Fibroblast of lung (primary cell): Measurements from ENCODE around the gene NR2E1.

ENCODE experiments used
- EZH2 ChIP-seq: IDR thresholded peaks from 2 replicates; pipeline ENCODE4 v1.5.1; 2012; ENCODE audit warnings: low read length, control low read depth, mild to moderate bottlenecking; ENCODE audit errors: missing control alignments
- TF ChIP-seq, protein P1 (sequence below), 2 donors: IDR thresholded peaks in 1 of 2; conservative IDR thresholded peaks in 1 of 2; 1 replicate in 1 of 2; 2 replicates in 1 of 2; pipeline ENCODE4 v1.5.1; 2011 to 2012; ENCODE audit warnings: low read length in 2 of 2, control low read depth in 1 of 2, inconsistent platforms in 1 of 2, low read depth in 1 of 2, mild to moderate bottlenecking in 1 of 2

DNA sequence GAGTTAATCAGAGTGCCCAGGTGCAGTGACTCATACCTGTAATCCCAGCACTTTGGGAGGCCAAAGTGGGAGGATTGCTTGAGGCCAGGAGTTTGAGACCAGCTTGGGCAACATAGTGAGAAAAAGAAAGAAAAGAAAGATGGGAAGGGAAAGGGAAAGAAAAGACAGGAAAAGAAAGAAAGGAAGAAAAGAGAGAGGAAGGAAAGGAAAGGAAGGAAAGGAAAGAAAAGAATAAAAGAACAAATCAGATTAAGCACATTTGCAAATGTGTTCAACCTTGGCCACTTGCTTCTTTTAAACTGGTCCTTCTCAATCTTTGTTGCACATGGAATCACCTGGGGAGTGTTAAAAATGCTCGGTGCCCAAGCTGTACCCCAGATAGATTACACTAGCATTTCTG lies 28.0 kb downstream of the NR2E1 start:
- TF ChIP-seq EZH2 = no peak
- TF ChIP-seq, protein P1, sequence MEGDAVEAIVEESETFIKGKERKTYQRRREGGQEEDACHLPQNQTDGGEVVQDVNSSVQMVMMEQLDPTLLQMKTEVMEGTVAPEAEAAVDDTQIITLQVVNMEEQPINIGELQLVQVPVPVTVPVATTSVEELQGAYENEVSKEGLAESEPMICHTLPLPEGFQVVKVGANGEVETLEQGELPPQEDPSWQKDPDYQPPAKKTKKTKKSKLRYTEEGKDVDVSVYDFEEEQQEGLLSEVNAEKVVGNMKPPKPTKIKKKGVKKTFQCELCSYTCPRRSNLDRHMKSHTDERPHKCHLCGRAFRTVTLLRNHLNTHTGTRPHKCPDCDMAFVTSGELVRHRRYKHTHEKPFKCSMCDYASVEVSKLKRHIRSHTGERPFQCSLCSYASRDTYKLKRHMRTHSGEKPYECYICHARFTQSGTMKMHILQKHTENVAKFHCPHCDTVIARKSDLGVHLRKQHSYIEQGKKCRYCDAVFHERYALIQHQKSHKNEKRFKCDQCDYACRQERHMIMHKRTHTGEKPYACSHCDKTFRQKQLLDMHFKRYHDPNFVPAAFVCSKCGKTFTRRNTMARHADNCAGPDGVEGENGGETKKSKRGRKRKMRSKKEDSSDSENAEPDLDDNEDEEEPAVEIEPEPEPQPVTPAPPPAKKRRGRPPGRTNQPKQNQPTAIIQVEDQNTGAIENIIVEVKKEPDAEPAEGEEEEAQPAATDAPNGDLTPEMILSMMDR (conservative IDR thresholded peaks at IDR 0.05 in 1 of 2, IDR thresholded peaks at IDR 0.05 in 1 of 2; ENCODE audit: low read depth in 1 of 2, low read length in 2 of 2) = no peak
